Breast epithelium (tissue), 4 donors: ENCODE data around the gene HOXB4. TPM values are rescaled to one million over a fixed set of nuclear protein-coding genes. Genes with fewer than 3 reads are reported as not detected.

Source experiments
- DNase-seq, 2 donors: peaks; one replicate each; pipeline ENCODE4 v3.0.0-alpha.2; 2019; ENCODE audit warnings: low spot score in 2 of 2
- H3K27ac ChIP-seq, 2 donors: fragments of 200-600 bp; sonication (generic) in 1 of 2; one replicate each; pipeline ENCODE4 v1.5.1; 2016 to 2019; ENCODE audit warnings: mild to moderate bottlenecking in 1 of 2
- H3K27me3 ChIP-seq, 2 donors: fragments of 200-600 bp; sonication (generic) in 1 of 2; one replicate each; pipeline versions ENCODE4 v1.5.1 to v1.6.0; 2017 to 2019; ENCODE audit warnings: control low read depth in 1 of 2, mild to moderate bottlenecking in 1 of 2
- H3K36me3 ChIP-seq: fragments of 200-600 bp; one replicate; pipeline ENCODE4 v1.5.1; 2019
- H3K4me1 ChIP-seq, 2 donors: fragments of 200-600 bp; sonication (generic); one replicate each; pipeline ENCODE4 v1.5.1; 2016 to 2019; ENCODE audit warnings: control low read depth in 1 of 2
- H3K4me3 ChIP-seq, 3 donors: fragments of 200-600 bp; sonication (generic); 1 replicate in 2 of 3; 2 replicates in 1 of 3; pipeline ENCODE4 v1.5.1; 2016 to 2019; ENCODE audit warnings: mild to moderate bottlenecking in 3 of 3, moderate library complexity in 2 of 3
- H3K9me3 ChIP-seq, 2 donors: fragments of 200-600 bp; sonication (generic) in 1 of 2; one replicate each; pipeline ENCODE4 v1.5.1; 2016 to 2019; ENCODE audit warnings: control low read depth in 1 of 2
- CTCF ChIP-seq, 3 donors: fragments of 450-650 bp; IDR thresholded peaks; one replicate each; pipeline ENCODE4 v1.5.1; 2016 to 2017; ENCODE audit warnings: antibody characterized with exemption in 3 of 3, mild to moderate bottlenecking in 3 of 3, moderate library complexity in 3 of 3
- POLR2A ChIP-seq: fragments of 450-650 bp; IDR thresholded peaks from one replicate; pipeline ENCODE4 v1.6.1; 2016; ENCODE audit warnings: antibody characterized with exemption, mild to moderate bottlenecking, moderate library complexity
- POLR2AphosphoS5 ChIP-seq, 3 donors: sonication (generic); formaldehyde crosslinking; IDR thresholded peaks; one replicate each; pipeline ENCODE4 v1.6.1; 2017; ENCODE audit warnings: antibody characterized with exemption in 3 of 3
- intact Hi-C: fragments of 100-400 bp; cut with DNase I; formaldehyde crosslinking; loops from one replicate; pipeline ENCODE4 v1.15.1; 2023; ENCODE audit warnings: low total_unique reads
- total RNA-seq, 3 donors: library from RNA; depleted of rRNA; stranded (reverse); fragments of >200 nt; gene quantifications; one replicate each; pipeline ENCODE4 v1.1.0, GENCODE V29; 2016

The HOXB4 gene
- total RNA-seq, 3 donors from 2014 or later: 2.2 to 7.5 (median 2.3) TPM

GRCh38 chr17:48563385-48563838 lies 14.7 kb downstream of the HOXB4 start:
- Histone ChIP-seq H3K4me1 (peaks cover 0 to 3% of the 10 kb centered on the region in 2 donors), H3K27me3 (peaks cover 0 to 15% of the 10 kb centered on the region in 2 donors), H3K9me3 (no peaks in the 10 kb centered on the region), H3K36me3 (no peaks in the 10 kb centered on the region), H3K27ac (peak overlapping the region; percentile 58 to 92), H3K4me3 (peak overlapping the region in 2 of 3 donors; percentile 55 to 81)
- intact Hi-C loops: no loop called here
- no peak for DNase-seq
- no peak for TF ChIP-seq POLR2AphosphoS5 (IDR thresholded peaks at IDR 0.05)
- TF ChIP-seq CTCF (IDR thresholded peaks at IDR 0.05): no peak
- TF ChIP-seq POLR2A: no peak

- H3K9me3 ChIP-seq: no peaks in the 10 kb centered on the region
- H3K4me1 ChIP-seq: peaks cover 0 to 3% of the 10 kb centered on the region in 2 donors
- intact Hi-C loops: no loop called here
- H3K27ac ChIP-seq: peak overlapping the region in 1 of 2 donors; percentile 92
- peaks cover 0 to 15% of the 10 kb centered on the region in 2 donors for H3K27me3 ChIP-seq
- DNase-seq: no peak
- peak overlapping the region in 2 of 3 donors; percentile 55 to 81 for H3K4me3 ChIP-seq
- no peaks in the 10 kb centered on the region for H3K36me3 ChIP-seq
- TF ChIP-seq CTCF (IDR thresholded peaks at IDR 0.05) (no peak), POLR2A (no peak), POLR2AphosphoS5 (IDR thresholded peaks at IDR 0.05) (no peak)
These were observed 15.2 kb downstream of the HOXB4 start for GRCh38 chr17:48562934-48563333.

- Histone ChIP-seq H3K4me3 (peak overlapping the region in 1 of 3 donors; percentile 5), H3K27me3 (peaks cover 0 to 15% of the 10 kb centered on the region in 2 donors), H3K27ac (peak overlapping the region in 1 of 2 donors; percentile 92), H3K36me3 (no peaks in the 10 kb centered on the region), H3K4me1 (peaks cover 0 to 3% of the 10 kb centered on the region in 2 donors), H3K9me3 (no peaks in the 10 kb centered on the region)
- intact Hi-C loops: no loop called here
- TF ChIP-seq CTCF (IDR thresholded peaks at IDR 0.05): no peak
- no peak for TF ChIP-seq POLR2AphosphoS5 (IDR thresholded peaks at IDR 0.05)
- TF ChIP-seq POLR2A: no peak
- no peak for DNase-seq
These were observed 16.0 kb downstream of the HOXB4 start for GRCh38 chr17:48561884-48562810.

- DNase-seq: no peak
- H3K27ac ChIP-seq: peak overlapping the region; percentile 24 to 92
- no peaks in the 10 kb centered on the region for H3K9me3 ChIP-seq
- intact Hi-C loops: no loop called here
- H3K27me3 ChIP-seq: peaks cover 0 to 15% of the 10 kb centered on the region in 2 donors
- H3K36me3 ChIP-seq: no peaks in the 10 kb centered on the region
- no peak for TF ChIP-seq POLR2AphosphoS5 (IDR thresholded peaks at IDR 0.05)
- no peak for TF ChIP-seq CTCF (IDR thresholded peaks at IDR 0.05)
- no peak for TF ChIP-seq POLR2A
- peak overlapping the region in 2 of 3 donors; percentile 15 to 51 for H3K4me3 ChIP-seq
- H3K4me1 ChIP-seq: peaks cover 0 to 3% of the 10 kb centered on the region in 2 donors
These were observed 18.0 kb downstream of the HOXB4 start for GRCh38 chr17:48559840-48560817.
